Dermis microvascular lymphatic vessel endothelial cell (primary cell): ENCODE results near the gene SHC1. TPM values are rescaled to one million over a fixed set of nuclear protein-coding genes. Genes with fewer than 3 reads are reported as not detected.

Experiments used
- DNase-seq, 2 donors: peaks; one replicate each; pipeline versions ENCODE4 v3.0.0 to v3.0.0-alpha.2; 2010; ENCODE audit warnings: low read depth in 2 of 2
- total RNA-seq: library from RNA; depleted of rRNA; stranded (reverse); fragments of >200 nt; gene quantifications from 2 replicates; pipeline ENCODE4 v1.2.1, GENCODE V29; 2014

The SHC1 gene
- total RNA-seq, 1 donor from 2014 or later, result 217 TPM

DNA sequence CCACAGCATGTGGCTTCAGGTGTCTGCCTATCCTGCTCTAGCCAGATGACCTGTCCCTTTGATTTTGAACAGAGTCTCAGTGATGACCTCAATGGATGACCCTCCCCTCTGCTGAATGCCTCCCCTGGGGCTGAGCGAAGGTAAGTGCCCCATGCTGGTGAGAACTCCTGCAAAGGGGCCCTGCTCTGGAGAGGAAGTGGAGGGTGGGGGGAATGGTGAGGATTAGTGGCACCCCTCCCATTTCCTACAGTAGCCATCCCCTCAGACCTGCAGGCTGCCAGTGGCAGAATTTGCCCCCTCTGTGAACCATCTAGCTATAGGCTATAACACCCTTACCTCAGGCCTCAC is 30.4 kb downstream of the SHC1 start:
- DNase-seq, result no peak

DNA sequence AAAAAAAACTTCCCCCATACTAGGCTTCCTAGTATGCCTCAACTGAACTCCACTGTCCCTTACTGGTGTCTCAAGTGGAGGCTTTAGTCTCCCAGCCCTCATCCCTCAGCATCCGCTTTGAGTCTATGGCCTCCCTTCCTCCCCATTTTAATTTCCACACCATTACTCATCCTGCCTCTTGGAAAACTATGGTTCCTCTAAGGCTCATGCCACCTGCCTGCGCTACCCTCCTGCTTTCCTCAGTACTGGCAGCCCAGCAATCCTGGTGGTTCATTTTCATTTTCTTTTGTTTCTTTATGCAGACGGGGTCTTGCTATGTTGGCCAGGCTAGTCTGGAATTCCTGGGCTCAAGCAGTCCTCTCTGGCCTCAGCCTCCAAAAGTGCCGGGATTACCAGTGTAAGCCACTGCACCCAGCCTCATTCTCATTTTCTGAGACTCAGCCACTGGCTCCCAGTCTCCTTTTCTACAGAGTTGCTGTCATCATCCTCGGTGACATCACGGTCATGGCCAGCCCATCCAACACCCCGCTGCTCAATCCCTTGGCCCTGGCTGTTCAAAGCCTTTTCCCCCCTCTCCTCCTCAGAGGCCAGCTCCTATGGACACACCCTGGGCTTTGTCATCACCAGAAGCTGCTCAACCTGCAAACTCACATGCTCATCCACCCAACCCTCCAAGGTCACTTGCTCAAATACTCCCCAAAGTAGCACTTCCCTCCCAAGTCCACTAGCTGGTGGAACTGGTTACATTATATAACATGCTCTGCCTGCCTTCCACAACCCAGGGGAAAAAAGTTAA is 31.7 kb downstream of the SHC1 start:
- no peak for DNase-seq

DNA sequence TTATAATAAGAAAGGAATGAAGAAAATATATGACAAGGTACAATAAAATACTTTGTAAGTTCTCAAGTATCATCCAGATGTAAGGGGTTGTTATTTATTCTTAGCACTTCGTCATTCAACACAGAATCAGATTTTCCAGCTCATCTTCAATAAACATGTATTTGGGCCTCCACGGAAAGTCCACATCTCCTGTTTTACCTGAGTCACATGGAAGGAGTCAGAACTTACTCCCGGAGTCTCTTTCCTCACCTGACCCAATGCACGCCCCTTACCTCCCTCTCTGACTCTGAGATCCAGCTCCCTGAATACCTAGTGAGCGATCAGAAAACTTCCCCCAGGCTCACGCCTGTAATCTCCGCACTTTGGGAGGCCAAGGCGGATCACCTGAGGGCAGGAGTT is 32.6 kb downstream of the SHC1 start:
- DNase-seq, result no peak

DNA sequence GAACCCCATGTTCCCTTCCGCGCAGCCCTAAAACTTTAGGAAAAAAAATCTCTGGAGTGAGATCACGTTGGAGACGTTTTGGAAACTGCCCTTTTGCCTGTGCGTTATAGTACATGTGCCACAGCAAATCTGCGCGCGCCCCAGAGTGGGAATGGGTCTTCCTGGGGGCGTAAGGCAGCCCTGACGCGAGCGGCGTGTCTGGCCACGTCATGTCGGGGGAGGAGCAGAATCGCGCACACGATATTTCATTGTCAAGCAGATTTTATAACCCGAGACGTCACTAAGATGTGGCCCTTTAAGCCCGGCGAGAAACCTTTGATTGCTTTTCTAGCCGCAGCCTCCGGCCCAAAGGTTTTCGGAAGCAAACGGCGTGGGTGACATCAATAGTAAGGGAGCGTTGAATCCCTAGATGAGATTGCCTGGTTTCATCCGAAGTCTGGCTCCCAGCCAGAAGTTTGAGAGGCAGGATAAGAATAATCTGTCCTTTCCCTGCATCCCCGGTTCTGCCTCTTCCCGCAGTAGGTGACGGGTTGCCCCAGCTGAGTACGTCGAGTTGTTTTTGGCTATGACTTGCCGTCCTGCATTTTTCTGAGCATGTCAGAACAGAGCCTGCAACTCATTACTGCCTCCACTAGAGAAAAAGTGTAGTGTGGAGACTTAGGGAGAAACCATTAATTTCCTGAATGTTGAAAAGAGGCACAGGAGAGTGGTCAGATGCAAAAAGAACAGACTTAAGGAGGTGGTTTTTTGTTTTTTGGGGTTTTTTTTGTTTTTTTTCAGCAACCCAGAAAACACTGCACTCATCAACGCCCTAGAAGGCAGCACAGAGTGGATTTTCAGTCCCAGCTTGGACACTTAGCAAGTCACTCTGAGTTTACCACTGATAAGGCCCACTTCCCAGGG is 33.2 kb downstream of the SHC1 start:
- peak; percentile 89 to 95 for DNase-seq

DNA sequence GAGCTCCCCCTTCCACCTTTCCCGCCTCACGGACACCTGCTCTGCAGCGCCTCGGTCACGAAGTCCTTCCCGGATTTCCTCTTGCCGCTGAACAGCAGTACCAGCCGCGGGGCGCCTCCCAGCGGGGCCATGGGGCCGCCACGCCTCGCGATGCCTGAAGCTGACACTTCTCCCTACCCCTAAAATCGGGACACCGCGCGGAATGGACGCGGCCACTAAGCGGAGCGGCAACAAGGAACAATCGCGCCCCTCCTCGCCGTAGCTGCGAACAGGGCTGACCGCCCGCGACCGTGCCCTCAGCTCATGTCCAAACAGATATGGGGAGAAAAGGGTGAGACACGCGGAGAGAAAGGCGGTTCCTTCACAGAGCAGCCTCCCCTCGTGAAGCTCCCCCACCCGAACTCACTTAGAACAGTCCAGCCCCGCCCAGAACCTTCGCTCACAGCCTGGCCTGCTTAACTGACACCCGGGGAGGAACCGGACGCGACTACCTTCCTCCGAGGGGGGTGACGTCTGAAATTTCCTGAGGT is 33.9 kb downstream of the SHC1 start, which contains the start of gene PMVK:
Gene PMVK, minus strand, starts transcription at position 165 of the 530 bp plus-strand sequence. Its CDS starts 34 bp downstream, at position 131.
- peak; percentile 92 to 97 for DNase-seq

DNA sequence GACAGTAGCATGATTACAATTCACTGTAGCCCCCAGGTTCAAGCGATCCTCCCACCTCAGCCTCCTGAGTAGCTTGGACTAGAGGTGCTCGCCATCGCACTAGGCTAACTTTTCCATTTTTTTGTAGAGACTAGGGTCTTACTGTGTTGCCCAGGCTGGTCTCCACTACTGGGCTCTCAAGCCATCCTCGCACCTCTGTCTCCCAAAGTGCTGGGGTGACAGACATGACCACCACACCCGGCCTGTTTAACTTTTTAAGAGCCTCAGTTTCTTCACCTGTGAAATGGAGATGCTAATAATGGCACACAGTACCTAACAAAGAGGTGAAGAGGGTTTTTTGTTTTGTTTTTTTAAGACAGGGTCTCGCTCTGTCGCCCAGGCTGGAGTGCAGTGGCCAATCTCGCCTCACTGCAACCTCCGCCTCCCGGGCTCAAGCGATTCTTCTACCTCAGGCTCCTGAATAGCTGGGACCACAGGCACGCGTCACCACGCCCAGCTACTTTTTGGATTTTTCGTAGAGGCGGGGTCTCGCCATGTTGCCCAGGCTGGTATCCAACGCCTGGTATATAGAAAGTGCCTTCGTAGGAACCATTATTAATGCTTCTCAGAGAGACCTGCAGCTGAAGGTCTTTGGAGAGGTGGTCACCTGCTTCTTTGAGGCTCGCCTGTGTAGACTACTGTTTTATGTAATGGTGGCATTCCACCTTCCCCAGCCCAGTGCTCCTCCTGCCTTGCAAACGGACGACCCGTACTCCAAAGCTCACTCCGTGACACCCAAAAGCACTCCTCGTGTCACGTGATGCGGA is 34.6 kb downstream of the SHC1 start:
- DNase-seq, result no peak

DNA sequence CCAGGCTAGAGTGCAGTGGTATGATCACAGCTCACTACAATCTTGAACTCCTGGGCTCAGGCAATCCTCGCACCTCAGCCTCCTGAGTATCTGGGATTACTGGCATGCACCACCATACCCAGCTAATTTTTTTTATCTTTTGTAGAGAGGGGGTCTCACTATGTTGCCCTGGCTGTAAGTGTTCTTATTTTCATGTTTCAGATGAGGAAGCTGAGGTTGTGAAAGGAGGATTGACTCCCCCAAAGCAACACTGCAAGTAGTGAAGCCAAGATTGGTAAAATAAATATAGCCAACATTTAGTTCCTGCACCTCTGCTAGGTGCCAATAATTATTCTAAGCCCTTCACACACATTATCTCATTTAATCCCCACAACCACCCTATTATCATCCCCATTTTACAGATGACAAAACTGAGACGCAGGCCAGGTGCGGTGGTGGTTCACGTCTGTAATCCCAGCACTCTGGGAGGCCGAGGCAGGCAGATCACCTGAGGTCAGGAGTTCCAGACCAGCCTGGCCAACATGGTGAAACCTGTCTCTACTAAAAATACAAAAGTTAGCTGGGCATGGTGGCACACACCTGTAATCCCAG is 36.1 kb downstream of the SHC1 start:
- no peak for DNase-seq

DNA sequence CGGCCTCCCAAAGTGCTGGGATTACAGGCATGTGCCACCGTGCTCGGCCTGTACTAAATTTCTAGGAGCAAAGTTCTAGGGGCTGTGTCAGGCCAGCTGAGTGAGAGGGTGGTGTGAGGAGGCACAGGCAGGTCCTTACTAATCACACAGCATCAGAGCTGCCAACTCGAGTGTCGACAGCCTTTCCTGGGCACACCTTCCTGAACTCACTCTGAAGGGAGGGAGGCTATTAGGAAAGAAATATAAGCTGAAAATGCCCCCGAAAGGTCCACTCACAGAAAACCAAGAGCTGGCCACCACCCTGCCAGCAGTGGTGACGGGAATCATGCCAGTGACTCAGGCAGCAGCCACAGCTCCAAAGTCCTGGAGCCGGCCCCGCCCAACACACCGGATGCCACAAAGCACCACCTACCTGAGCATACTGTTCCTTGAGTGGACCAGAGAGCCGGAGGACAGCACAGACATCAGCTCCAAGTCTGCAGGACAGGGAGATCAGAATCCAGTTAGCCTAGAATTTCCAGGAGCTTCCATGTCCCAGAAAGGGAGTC is 38.5 kb downstream of the SHC1 start:
- DNase-seq, result no peak

DNA sequence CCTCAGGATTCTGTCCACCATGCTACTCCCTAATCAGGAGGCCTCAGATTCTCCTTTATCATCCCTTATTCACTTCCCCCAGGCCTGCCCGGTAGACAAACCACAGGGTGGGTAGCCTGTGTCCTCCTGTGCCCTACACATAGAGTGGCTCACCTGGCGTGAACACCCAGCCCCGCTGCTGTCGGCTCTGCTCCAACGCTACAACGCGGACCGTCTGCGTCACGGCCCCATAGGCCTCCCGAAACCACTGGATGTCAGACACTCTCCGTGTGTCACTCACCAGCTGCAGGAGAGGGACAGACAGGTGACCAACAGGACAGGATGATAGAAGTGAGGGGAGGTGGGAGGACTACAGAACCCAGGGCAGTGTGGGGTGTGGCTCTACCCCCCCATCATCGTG is 44.3 kb downstream of the SHC1 start:
- DNase-seq, result no peak

DNA sequence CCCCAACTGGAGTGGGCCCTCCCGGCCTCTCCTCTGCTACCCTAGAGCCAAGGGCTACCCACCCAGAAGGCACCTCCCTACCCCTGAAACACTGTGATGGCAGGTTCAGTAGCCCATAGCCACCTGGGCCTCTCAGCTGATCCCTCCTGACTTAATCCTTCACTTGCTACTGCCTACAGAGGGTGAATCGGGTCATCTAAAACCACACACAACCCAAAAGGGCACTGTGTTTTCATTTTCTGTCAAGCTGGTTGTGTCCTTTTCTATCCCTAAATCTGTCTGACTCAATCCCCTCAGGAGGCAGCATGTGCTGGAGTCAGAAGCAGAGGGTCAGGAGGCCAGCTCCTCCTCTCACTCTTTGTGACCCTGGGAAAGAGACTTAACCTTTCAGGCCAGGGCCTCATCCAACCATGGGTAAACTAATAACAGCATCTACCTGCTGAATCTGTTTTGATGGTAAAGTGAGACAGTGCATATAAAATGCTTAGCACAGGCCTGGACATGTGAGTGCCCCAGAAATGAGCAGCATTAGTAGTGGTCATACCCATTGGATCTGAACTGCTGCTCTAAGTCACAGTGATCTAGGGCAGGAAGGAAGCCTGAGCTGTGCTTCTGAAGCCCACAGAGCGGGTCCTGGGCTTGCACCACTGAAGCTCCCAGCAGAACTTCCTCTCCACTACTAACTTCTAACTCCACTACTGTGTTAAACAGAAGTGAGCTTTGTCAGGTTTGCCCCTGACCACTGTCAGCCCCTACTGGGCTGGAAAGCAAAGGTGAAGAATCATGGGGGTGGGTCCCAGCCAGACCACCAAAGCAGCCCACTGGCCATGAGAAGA is 45.0 kb downstream of the SHC1 start:
- DNase-seq, result no peak

DNA sequence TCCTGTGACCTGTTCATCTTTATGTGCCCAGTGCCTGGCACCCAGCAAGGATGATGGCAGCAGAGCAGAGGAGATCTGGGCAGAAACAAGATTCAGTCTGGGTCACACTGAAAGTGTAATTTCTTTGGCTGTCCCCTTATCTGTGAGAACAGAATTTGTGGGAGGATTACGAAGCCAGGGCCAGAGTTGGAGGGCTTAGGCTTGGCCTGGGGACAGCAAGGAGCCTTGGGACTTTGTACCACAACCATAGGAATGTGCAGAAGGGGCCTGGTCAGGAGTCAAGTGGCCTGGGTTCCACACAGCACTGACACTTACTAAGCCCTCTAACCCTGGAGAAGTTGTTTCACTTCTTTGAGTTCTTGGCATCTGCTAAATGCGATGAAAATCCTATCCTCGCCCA is 46.9 kb downstream of the SHC1 start:
- no peak for DNase-seq

DNA sequence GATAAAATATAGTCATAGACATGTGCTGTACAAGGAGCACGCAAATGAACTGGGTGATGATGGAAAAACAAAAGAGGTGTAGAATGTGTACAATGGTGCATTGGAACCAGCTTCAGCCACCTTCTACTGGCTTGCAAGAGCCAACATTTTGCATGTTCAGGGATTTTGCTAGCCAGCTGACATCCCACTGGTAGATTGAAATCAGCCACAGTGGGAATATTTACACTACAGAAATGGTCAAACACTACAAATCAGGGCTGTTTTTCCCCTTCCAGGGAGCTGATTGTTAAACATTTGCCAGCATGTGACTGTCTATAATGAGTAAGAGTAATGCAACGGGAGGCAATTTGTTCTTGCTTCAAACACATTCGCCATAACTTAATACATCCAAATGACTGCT is 57.3 kb downstream of the SHC1 start:
- no peak for DNase-seq

DNA sequence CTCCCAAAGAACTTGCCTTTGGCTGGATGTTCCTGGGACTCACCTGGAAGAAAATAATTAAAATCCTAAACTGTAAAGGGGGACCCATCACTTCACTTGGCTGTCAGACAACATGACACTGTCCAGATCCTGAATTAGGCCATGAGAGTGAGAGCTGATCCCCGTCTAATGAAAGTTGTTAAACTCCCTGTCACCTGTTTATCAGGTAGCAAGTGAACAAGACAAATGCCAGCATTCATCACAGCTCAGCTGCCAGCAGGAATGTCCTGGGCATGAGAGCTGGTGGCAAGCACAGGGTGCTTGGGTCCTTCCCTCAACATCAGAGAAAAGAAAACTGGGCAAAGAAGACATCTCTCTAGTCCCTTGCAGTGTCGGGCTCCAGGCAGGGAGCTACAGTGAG is 57.8 kb downstream of the SHC1 start:
- DNase-seq, result no peak

Other genes starting within 250 kb of the SHC1 start
- 1.0 and 1.8 TPM in 2 replicates for gene KCNN3, start 100.5 kb downstream of the SHC1 start, total RNA-seq
- gene PMVK, start 34.0 kb downstream of the SHC1 start, total RNA-seq, result 8.6 and 12.0 TPM in 2 replicates
- gene PBXIP1, start 14.6 kb downstream of the SHC1 start, total RNA-seq, result 83.6 and 101 TPM in 2 replicates
- gene PYGO2, start 9.0 kb downstream of the SHC1 start, total RNA-seq, result 6.6 and 12.6 TPM in 2 replicates
- gene CKS1B, start 3.9 kb upstream of the SHC1 start, total RNA-seq, result 63.2 and 73.7 TPM in 2 replicates
- gene FLAD1, start 12.6 kb upstream of the SHC1 start, total RNA-seq, result 17.1 and 21.5 TPM in 2 replicates
- gene LENEP, start 22.8 kb upstream of the SHC1 start, total RNA-seq, result 0.13 and 0.38 TPM in 2 replicates
- gene ZBTB7B, start 32.1 kb upstream of the SHC1 start, total RNA-seq, result 6.3 and 10.6 TPM in 2 replicates
- under 0.01 and 0.13 TPM in 2 replicates for gene DCST2, start 63.0 kb upstream of the SHC1 start, total RNA-seq
- not detected in 2 replicates for gene DCST1, start 63.1 kb upstream of the SHC1 start, total RNA-seq
- gene ADAM15, start 80.6 kb upstream of the SHC1 start, total RNA-seq, result 176 and 178 TPM in 2 replicates
- 12.2 and 17.4 TPM in 2 replicates for gene EFNA4, start 93.0 kb upstream of the SHC1 start, total RNA-seq
- 1.3 and 1.6 TPM in 2 replicates for gene EFNA3, start 108.1 kb upstream of the SHC1 start, total RNA-seq
- 132 and 215 TPM in 2 replicates for gene EFNA1, start 157.1 kb upstream of the SHC1 start, total RNA-seq
- 48.5 and 48.7 TPM in 2 replicates for gene SLC50A1, start 165.1 kb upstream of the SHC1 start, total RNA-seq
- gene DPM3, start 169.8 kb upstream of the SHC1 start, total RNA-seq, result 24.7 and 40.4 TPM in 2 replicates
- gene KRTCAP2, start 202.6 kb upstream of the SHC1 start, total RNA-seq, result 126 and 157 TPM in 2 replicates
- 1.8 and 1.9 TPM in 2 replicates for gene TRIM46, start 203.1 kb upstream of the SHC1 start, total RNA-seq
- 11.0 and 19.5 TPM in 2 replicates for gene THBS3, start 237.2 kb upstream of the SHC1 start, total RNA-seq
- 32.7 and 36.1 TPM in 2 replicates for gene MTX1, start 237.9 kb upstream of the SHC1 start, total RNA-seq